ENCODE results near the gene PRSS12.
"Not testable (repeated sequence)": the region's sequence is repeated elsewhere in the genome, so short reads cannot be mapped to it uniquely, and the experiment has no call there.

Gene PRSS12

DNA sequence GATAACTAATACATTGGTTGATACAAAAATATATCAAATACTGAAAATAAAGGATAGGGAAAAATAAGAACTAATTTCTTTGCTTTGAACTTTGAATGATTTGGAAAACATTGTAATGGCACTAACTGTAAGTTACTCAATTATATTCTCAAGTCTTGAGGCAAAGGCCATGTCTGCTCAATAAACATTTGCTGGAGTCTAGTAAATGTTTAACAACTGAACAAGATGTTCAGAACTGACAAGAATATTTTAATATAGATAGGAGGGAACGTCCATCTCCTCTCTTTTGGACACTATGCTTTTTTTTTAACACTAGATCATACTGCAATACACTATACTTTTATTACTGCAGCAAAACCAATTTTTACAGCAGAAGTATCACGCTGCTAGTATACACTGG is 76.2 kb downstream of the PRSS12 start:
- DNase-seq (ENCODE audit: low read depth), result no peak

DNA sequence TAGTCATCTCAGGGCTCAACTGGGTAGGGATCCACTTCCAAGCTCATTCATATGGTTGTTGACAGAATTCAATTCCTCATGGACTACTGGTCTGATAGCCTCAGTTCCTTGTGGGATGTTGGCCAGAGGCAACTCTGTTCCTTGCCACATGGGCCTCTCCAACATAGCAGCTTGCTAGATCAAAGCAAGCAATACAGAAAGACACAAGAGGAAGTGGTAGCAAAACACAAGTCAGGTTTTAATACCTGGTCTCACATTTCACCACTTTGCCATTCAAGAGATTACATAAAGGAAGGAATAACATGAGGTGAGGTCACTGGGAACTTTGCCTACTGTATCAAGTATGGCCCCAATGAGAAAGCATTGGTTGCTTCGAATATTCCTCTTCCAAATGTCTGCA is 79.2 kb downstream of the PRSS12 start:
- no peak for DNase-seq (ENCODE audit: low read depth)

DNA sequence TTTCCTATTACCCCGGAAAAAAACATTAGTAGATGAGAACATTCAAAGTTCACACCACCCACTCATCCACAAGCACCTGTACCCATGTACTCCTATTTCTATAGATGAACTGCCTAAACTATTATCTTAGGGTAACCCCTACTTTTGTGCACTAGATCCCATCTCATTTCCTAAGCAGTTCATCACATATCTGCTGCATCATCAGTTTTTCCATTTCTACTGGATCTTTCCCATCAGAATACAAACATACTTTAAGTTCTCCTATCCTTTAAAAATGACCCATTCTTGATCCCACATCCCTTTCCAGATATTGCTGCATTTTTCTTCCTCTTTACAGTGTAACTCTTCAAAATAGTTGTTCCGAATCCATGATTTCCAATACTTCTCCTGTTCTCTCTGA is 81.0 kb downstream of the PRSS12 start:
- DNase-seq (ENCODE audit: low read depth), result no peak

DNA sequence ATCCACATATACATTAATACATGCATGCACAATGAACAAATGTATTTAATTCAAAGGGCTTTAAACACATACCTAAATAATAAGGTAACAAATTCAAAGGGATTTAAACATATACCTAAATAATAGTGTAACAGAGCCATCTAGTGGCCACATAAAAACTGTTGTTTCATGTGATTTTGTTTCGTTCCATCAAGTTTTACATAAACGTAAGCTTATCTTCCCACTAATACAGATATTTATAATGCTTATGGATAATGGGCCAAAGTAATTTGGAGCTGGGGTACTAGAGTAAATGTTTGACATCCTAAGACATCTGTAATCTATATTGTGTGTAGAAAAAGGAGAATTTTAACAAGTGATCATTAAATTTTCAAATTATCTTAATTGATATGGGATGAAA is 82.3 kb downstream of the PRSS12 start:
- DNase-seq (ENCODE audit: low read depth), result no peak

DNA sequence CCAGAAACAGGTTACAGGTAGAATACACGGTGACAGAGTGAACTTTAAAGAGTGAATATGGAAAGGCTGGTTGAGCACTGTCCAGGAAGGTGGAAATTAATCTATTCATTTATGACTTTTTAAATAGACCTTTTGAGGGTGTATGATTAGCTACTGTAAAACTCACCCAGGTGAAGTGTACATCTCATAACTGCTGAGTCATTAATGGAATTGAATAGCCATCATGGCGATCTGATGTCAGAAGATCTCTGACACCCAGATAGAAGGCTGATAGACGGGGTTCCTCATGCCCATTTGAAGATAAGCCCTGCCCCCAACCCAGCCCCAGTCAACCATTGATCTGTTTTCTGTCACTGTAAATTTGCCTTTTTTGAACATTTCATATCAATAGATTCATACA is 84.0 kb downstream of the PRSS12 start:
- DNase-seq (ENCODE audit: low read depth), result no peak

DNA sequence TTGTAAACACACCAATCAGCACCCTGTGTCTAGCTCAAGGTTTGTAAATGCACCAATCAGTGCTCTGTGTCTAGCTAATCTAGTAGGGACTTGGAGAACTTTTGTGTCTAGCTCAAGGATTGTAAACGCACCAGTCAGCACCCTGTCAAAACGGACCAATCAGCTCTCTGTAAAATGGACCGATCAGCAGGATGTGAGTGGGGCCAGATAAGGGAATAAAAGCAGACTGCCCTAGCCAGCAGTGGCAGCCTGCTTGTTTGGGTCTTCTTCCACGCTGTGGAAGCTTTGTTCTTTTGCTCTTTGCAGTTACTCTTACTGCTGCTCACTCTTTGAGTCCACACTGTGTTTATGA is 86.7 kb downstream of the PRSS12 start:
- not testable (repeated sequence) for DNase-seq (ENCODE audit: low read depth)

DNA sequence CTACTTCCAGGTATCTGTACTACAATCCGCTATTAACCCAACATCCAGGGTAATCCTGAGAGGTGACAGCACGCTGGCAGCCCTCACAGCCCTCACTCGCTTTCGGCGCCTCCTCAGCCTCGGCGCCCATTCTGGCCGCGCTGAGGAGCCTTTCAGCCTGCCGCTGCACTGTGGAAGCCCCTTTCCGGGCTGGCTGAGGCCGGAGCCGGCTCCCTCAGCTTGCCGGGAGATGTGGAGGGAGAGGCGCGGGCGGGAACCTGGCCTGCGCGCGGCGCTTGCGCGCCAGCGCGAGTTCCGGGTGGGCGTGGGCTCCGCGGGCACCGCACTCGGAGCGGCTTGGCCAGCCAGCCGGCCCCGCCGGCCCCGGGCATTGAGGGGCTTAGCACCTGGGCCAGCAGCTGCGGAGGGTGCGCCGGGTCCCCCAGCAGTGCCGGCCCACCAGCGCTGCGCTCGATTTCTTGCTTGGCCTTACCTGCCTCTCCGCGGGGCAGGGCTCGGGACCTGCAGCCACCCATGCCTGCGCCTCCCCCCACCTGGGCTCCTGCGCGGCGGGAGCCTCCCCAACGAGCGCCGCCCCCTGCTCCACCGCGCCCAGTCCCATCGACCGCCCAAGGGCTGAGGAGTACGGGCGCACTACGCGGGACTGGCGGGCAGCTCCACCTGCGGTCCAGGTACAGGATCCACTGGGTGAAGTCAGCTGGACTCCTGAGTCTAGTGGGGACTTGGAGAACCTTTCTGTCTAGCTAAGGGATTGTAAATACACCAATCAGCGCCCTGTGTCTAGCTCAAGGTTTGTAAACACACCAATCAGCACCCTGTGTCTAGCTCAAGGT is 87.3 kb downstream of the PRSS12 start:
- DNase-seq (ENCODE audit: low read depth), result no peak

DNA sequence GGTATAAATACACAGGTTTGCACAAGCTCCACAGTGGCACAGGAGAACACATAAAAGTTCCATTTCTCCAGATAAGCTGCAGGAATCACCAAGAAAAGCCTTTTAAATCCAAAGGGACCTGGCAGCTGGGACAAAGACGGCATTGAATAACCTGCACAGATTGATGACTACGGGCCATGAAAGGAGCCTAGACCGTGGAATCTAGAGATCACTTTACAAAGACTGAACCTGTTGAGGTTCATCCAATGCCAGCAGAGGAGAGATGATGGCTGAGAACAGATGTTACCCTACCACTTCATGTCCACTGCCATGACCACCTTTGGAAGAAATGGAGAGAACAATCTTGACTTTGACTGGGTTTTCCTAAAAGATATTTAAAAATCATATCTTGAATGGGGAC is 88.7 kb downstream of the PRSS12 start:
- DNase-seq (ENCODE audit: low read depth), result no peak

DNA sequence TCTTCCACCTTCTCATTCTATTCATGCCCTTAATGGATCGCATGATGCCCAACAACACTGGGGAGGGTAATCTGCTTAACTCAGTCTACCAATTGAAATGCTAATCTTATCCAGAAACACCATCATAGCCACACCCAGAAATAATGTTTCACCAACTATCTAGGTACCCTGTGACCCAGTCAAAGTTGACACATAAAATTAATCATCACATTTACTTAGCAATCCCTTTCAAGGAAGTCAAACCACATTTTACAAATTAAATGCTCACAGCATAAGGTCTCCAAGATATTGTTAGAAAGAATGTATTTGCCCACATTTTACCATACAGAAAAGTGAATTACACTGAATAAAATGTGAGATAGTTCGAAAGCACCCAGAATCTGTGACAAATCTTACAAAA is 92.5 kb downstream of the PRSS12 start:
- DNase-seq (ENCODE audit: low read depth), result no peak

DNA sequence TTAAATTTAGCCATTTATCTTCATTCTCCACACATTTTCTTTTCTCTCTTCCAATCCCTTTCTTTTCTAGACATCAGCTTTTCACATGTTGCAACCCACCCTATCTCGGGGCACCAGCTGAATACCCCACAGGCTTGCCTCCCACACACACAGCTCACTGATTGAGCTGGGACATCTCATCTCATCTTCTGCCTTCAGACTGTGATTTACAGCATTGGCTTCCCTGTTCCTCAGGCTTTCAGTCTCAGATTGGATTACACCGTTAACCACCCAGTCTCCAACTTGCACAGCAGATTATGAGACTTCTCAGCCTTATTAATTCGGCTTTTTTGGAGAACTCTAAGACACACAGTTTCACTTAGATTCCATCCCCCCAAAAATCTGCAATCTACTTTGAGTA is 93.7 kb downstream of the PRSS12 start:
- DNase-seq (ENCODE audit: low read depth), result no peak

DNA sequence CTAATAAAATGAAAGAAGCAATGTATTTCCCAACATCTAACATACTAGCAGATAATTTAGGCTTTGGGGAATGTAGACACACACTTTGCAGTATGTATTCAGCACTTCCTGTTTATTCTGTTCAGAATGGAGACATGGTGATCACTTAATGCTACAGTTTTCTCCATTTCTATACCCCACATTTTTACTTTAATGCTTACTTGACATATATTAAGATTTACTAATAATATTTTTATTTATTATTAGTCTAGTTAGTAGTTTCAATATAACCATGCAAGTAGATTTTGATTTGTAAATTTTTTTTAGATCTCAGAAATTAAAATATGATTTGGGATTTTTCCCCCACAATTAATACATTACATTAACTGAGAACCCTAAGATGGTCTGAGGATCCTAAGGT is 98.4 kb downstream of the PRSS12 start:
- DNase-seq (ENCODE audit: low read depth), result no peak

DNA sequence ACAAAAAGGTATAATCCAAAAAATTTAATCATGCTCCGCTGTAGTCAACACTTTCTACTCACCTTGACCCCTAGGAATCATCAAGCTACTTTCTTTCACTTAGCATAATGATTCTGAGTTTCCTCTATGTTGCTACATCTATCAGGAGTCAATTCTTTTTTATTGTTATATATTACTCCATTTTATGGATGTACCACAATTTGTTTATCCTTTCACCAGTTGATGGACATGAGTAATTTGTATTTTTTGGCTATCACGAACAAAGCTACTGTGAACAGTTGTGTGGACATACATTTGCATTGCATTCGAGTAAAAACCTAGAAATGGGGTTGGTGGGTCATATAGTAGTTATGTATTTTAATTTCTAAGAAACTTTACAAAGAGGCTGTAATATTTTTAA is 102.9 kb downstream of the PRSS12 start:
- DNase-seq (ENCODE audit: low read depth), result no peak

DNA sequence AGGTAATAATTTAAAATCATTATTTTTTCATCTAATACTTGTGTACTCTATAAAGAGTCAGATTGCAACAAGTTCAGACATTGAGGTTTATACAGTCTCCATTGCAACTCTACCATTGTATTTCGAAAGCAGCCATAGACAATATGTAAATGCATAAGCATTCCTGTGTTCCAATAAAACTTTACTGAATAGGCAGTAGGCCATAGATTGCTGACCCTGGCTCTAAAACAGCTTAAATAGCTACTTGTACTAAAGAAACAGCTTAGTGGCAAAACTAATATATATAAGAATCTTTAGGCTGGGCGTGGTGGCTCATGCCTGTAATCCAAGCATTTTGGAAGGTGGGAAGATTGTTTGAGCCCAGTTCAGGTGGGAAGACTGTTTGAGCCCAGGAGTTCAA is 115.3 kb downstream of the PRSS12 start:
- DNase-seq (ENCODE audit: low read depth), result no peak

DNA sequence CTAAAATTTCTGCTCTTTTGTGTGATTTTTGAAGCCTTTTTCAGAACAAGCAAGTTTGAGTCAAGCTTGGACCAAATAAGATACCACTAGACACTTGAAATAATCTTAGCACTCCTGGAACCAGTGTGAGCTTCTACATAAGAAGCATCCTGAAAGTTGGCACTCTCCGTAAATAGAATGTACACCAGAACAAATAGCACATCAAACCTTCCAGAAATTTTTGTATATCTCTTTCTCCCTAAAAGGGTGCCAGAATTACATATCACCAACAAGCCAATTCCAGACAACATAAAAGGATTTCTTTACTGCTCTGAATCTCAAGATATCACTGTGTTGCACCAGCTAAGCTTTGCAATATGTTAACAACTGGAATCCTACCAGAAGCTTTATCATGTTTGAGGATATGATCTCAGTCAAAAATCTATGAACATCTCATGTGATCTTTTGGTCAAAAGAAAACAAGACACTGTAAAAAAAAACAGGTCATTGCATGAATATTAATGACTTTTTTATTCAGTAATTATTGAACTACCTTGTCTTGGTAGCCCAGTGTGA is 117.2 kb downstream of the PRSS12 start:
- DNase-seq (ENCODE audit: low read depth), result no peak

Data from GM04503 (cell line).